RWPE1 (cell line): ENCODE measurements around the gene GJA10.

Experiments used
- CTCF ChIA-PET: fragments of 350-600 bp; sonication (Branson Sonifier 250); formaldehyde crosslinking; extraction: SDS; loops from one replicate; lab custom pipeline; 2021; lab: Yijun Ruan, JAX
- POLR2A ChIA-PET: fragments of 400-600 bp; formaldehyde crosslinking; extraction: SDS; loops from one replicate; lab custom pipeline; 2020; ENCODE audit warnings: antibody characterized with exemption; ENCODE audit not compliant: low non-redundant PET; lab: Yijun Ruan, JAX
- DNase-seq: peaks from one replicate; pipeline ENCODE4 v3.0.0; 2012; ENCODE audit warnings: low spot score
- H3K27ac ChIP-seq: fragments of 450-650 bp; 2 replicates; pipeline ENCODE4 v1.5.1; 2017
- TF ChIP-seq, protein P1 (sequence below): fragments of 450-650 bp; conservative IDR thresholded peaks from 2 replicates; pipeline ENCODE4 v1.5.1; 2017; ENCODE audit warnings: low read depth, mild to moderate bottlenecking

The GJA10 gene

DNA sequence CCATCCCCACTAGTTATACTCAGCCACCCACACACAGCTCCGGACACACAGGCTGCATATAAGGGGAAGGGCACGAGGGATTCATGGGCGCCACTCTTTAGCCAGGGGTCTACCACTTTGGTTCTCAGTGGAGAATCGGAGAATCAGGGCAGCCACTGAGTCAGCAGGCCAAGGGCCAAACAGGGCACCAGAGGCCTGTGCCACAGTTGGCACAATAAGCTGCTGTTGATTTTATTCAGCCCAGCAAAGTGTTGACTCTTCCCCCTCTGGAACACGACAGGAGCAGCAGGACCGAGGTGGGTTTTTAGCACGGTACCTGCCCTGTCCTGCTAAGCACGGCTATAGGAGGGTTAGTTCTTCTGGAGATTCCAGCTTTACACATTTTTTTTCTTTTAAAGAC, 48.3 kb downstream of the GJA10 start:
- no peak for DNase-seq
- TF ChIP-seq, protein P1, sequence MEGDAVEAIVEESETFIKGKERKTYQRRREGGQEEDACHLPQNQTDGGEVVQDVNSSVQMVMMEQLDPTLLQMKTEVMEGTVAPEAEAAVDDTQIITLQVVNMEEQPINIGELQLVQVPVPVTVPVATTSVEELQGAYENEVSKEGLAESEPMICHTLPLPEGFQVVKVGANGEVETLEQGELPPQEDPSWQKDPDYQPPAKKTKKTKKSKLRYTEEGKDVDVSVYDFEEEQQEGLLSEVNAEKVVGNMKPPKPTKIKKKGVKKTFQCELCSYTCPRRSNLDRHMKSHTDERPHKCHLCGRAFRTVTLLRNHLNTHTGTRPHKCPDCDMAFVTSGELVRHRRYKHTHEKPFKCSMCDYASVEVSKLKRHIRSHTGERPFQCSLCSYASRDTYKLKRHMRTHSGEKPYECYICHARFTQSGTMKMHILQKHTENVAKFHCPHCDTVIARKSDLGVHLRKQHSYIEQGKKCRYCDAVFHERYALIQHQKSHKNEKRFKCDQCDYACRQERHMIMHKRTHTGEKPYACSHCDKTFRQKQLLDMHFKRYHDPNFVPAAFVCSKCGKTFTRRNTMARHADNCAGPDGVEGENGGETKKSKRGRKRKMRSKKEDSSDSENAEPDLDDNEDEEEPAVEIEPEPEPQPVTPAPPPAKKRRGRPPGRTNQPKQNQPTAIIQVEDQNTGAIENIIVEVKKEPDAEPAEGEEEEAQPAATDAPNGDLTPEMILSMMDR, result no peak
- CTCF ChIA-PET, result interaction anchor here (0.6 to 0.7 kb wide), 2 partner anchors 451 to 632 kb away, joined by 4 to 6 read pairs; no protein-coding TSS in a partner anchor
- H3K27ac ChIP-seq, result no peak overlapping the region
- POLR2A ChIA-PET, result no interaction called here

DNA sequence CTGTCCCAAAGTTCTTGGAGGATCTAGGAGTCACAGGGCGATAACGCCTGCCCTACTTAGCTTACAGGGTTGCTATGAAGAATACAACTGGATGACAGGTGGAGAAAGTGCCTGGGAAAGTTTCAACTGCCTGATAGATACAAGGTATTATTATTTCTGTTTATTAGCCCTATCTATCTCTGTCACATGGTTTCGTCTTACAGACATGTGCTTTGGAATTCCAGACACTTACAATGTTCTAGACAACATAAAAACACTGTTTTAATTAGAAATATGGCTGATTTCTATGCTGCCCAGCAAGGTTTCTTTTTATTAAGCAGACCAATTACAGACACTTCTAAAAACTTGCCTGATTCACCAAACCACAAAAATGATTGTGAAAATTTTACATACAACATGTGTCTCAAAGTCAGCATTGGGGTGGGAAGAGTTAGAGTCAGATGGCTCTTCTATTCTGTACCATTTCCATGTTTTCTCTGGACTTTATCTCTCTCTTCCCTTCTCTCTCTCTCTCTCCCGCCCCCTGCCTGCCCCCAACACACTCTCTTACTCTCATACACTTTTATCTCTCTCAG, 50.0 kb downstream of the GJA10 start:
- TF ChIP-seq, protein P1, result no peak
- ChIA-PET CTCF (interaction anchor here (0.7 to 0.9 kb wide), 2 partner anchors 117 to 602 kb away, joined by 3 to 4 read pairs; no protein-coding TSS in a partner anchor), POLR2A (no interaction called here)
- DNase-seq, result no peak
- H3K27ac ChIP-seq, result no peak overlapping the region

DNA sequence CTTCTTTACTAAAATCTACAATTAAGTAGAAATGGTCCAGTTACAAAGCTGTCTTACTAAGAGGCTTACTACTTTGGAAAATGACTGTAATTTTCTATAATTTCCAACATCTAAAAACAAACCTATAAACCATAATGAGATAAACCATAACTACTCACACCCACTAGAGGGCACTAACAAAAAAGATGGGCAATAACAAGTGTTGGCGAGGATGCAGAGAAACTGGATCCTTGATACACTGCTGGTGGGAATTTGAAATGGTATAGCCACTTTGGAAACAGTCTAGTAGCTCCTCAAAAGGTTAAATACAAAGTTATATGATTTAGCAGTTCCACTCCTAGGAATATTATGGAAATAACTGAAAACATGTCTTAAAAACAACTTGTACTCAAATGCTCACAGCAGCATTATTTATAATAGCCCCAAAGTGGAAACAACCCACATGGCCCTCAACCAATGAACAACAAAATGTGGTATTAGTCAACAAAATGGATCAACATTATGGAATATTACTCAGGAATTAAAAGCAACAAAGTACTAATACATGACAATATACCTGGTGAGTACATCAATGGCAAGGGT, 50.6 kb downstream of the GJA10 start:
- TF ChIP-seq, protein P1, result peak; percentile 23; the same call in 1 of the 2 replicates
- ChIA-PET CTCF (interaction anchor here (0.6 to 0.9 kb wide), 3 partner anchors 117 to 603 kb away, joined by 3 to 4 read pairs (median 4); no protein-coding TSS in a partner anchor), POLR2A (no interaction called here)
- no peak for DNase-seq
- H3K27ac ChIP-seq, result no peak overlapping the region
